ENCODE data around the gene MOB3B.
A peak's percentile ranks its signal among the peaks of the same experiment; 100 is the strongest.

DNA sequence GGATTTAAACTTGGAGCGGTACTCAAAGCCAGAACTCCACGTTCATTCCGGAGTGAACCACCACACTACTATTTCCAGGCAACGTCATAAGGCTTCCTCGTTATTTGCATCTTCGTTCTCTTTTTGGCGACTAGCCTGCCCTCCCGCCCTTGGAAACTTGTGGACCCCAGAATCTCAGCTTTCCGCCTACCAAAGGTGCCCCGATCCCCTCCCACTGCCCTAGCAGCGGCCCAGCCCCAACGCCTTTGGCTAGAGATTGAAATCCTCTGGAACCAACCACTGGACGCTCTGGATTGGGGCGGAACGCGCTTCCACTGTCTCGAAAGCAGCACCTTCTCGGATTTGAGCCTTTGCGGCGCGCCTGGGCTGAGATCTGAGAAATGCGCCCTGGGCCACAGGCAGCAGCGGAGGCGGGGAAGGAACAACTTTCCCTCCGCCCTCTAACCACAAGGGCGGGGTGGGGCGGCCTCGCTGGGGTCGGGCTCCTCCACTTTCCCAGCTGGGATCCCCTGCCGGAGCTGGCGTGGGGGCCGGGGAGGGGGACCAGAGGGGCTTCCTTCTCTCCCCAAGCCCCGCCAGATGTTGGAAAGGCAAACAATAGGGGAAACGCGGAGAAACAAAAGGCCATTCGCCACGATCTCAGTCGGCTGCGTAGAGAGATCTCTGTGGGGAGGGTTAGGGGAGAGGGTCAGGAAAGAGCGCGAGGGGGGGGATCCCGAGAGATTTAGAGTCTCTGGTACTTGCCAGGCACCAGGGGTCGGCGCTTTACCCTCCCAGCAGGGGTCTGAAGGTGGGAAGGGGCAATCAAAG is 1.3 kb downstream of the MOB3B start:
- TF ChIP-seq, protein P1, sequence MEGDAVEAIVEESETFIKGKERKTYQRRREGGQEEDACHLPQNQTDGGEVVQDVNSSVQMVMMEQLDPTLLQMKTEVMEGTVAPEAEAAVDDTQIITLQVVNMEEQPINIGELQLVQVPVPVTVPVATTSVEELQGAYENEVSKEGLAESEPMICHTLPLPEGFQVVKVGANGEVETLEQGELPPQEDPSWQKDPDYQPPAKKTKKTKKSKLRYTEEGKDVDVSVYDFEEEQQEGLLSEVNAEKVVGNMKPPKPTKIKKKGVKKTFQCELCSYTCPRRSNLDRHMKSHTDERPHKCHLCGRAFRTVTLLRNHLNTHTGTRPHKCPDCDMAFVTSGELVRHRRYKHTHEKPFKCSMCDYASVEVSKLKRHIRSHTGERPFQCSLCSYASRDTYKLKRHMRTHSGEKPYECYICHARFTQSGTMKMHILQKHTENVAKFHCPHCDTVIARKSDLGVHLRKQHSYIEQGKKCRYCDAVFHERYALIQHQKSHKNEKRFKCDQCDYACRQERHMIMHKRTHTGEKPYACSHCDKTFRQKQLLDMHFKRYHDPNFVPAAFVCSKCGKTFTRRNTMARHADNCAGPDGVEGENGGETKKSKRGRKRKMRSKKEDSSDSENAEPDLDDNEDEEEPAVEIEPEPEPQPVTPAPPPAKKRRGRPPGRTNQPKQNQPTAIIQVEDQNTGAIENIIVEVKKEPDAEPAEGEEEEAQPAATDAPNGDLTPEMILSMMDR (IDR thresholded peaks at IDR 0.05 in 2 of 3, conservative IDR thresholded peaks at IDR 0.05 in 1 of 3; ENCODE audit: control insufficient read depth in 2 of 3, extremely low read depth in 1 of 3, insufficient read depth in 1 of 3, low read depth in 3 of 3, low read length in 3 of 3), result no peak
- TF ChIP-seq TCF12 (IDR thresholded peaks at IDR 0.05; ENCODE audit: low read depth, low read length) (no peak), POLR2A (IDR thresholded peaks at IDR 0.05; ENCODE audit: low read depth, low read length) (no peak), TCF7 (IDR thresholded peaks at IDR 0.05; ENCODE audit: borderline replicate concordance) (no peak), BHLHE40 (IDR thresholded peaks at IDR 0.05; ENCODE audit: borderline replicate concordance in 1 of 2, low read depth in 2 of 2, low read length in 1 of 2) (peak in 1 of 2 experiments; percentile 33; a peak in 1 of 4 replicates), SIN3A (IDR thresholded peaks at IDR 0.05; ENCODE audit: low read depth, low read length) (no peak), JUND (IDR thresholded peaks at IDR 0.05; ENCODE audit: low read depth, low read length) (no peak)
- TF ChIP-seq, protein P2, sequence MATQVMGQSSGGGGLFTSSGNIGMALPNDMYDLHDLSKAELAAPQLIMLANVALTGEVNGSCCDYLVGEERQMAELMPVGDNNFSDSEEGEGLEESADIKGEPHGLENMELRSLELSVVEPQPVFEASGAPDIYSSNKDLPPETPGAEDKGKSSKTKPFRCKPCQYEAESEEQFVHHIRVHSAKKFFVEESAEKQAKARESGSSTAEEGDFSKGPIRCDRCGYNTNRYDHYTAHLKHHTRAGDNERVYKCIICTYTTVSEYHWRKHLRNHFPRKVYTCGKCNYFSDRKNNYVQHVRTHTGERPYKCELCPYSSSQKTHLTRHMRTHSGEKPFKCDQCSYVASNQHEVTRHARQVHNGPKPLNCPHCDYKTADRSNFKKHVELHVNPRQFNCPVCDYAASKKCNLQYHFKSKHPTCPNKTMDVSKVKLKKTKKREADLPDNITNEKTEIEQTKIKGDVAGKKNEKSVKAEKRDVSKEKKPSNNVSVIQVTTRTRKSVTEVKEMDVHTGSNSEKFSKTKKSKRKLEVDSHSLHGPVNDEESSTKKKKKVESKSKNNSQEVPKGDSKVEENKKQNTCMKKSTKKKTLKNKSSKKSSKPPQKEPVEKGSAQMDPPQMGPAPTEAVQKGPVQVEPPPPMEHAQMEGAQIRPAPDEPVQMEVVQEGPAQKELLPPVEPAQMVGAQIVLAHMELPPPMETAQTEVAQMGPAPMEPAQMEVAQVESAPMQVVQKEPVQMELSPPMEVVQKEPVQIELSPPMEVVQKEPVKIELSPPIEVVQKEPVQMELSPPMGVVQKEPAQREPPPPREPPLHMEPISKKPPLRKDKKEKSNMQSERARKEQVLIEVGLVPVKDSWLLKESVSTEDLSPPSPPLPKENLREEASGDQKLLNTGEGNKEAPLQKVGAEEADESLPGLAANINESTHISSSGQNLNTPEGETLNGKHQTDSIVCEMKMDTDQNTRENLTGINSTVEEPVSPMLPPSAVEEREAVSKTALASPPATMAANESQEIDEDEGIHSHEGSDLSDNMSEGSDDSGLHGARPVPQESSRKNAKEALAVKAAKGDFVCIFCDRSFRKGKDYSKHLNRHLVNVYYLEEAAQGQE (IDR thresholded peaks at IDR 0.05; ENCODE audit: low read depth, low read length), result no peak
- TF ChIP-seq, protein P3, sequence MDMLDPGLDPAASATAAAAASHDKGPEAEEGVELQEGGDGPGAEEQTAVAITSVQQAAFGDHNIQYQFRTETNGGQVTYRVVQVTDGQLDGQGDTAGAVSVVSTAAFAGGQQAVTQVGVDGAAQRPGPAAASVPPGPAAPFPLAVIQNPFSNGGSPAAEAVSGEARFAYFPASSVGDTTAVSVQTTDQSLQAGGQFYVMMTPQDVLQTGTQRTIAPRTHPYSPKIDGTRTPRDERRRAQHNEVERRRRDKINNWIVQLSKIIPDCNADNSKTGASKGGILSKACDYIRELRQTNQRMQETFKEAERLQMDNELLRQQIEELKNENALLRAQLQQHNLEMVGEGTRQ (IDR thresholded peaks at IDR 0.05; ENCODE audit: borderline replicate concordance, low read depth, low read length), result no peak

Data from GM12878 (cell line).